Stimulated activated CD4-positive, alpha-beta T cell treated with anti-CD3 and anti-CD28 coated beads, Interleukin-1b, Interleukin-23, amount 100 ng/mL, for 24 hours (primary cell): ENCODE data around the gene TP53I13.
A peak's percentile ranks its signal among the peaks of the same experiment; 100 is the strongest.

ENCODE experiments used
- DNase-seq, 4 experiments: peaks; one replicate each; pipeline ENCODE4 v3.0.0-alpha.2; 2020; ENCODE audit warnings: low read depth in 4 of 4, low spot score in 1 of 4

Gene TP53I13

GRCh38 chr17:29566473-29567303 lies 1.8 kb upstream of the TP53I13 start, which contains the start of gene ABHD15:
ABHD15 (minus strand) TSS chr17:29567037; CDS start chr17:29566966, 71 bp downstream.
- peak in 1 of 4 experiments; percentile 59 for DNase-seq

GRCh38 chr17:29567304-29567553 lies 1.3 kb upstream of the TP53I13 start:
- no peak for DNase-seq

- peak in 2 of 4 experiments; percentile 66 to 71 for DNase-seq
Measured at GRCh38 chr17:29567554-29568330, 759 bp upstream of the TP53I13 start.

GRCh38 chr17:29569245-29569950 lies 897 bp downstream of the TP53I13 start:
- DNase-seq = no peak

- DNase-seq = no peak
Measured at GRCh38 chr17:29570521-29570920, 2.0 kb downstream of the TP53I13 start.

- DNase-seq = no peak
Measured at GRCh38 chr17:29571486-29571882, 3.0 kb downstream of the TP53I13 start.

GRCh38 chr17:29571883-29572681 lies 3.6 kb downstream of the TP53I13 start:
- no peak for DNase-seq

- no peak for DNase-seq
Measured at GRCh38 chr17:29572691-29573557, 4.4 kb downstream of the TP53I13 start.

GRCh38 chr17:29573558-29573869 lies 5.0 kb downstream of the TP53I13 start:
- DNase-seq = no peak

- no peak for DNase-seq
Measured at GRCh38 chr17:29573871-29574731, 5.6 kb downstream of the TP53I13 start.

GRCh38 chr17:29574732-29575510 lies 6.4 kb downstream of the TP53I13 start:
- no peak for DNase-seq

GRCh38 chr17:29575511-29576213 lies 7.2 kb downstream of the TP53I13 start:
- no peak for DNase-seq

GRCh38 chr17:29576214-29577000 lies 7.9 kb downstream of the TP53I13 start:
- no peak for DNase-seq

GRCh38 chr17:29577001-29577370 lies 8.5 kb downstream of the TP53I13 start:
- no peak for DNase-seq

GRCh38 chr17:29577385-29578211 lies 9.1 kb downstream of the TP53I13 start:
- DNase-seq = no peak
